HepG2 (cell line): ENCODE data around the gene LIPE. TPM values are rescaled to one million over a fixed set of nuclear protein-coding genes. Genes with fewer than 3 reads are reported as not detected.

Experiments
- ARID3A ChIP-seq: IDR thresholded peaks from 2 replicates; pipeline ENCODE4 v1.6.1; 2012; ENCODE audit warnings: low read depth, low read length, improper control_type of control experiment
- FOXJ3 ChIP-seq: sonication (generic); formaldehyde crosslinking; IDR thresholded peaks from 2 replicates; pipeline ENCODE4 v1.4.0; 2020; ENCODE audit warnings: missing genetic modification reagents, mild to moderate bottlenecking, borderline replicate concordance
- FOXK2 ChIP-seq: fragments of 450-650 bp; IDR thresholded peaks from 2 replicates; pipeline ENCODE4 v1.6.1; 2016
- HDAC6 ChIP-seq: fragments of 200-600 bp; sonication (generic); IDR thresholded peaks from 2 replicates; pipeline ENCODE4 v1.7.0; 2017; ENCODE audit warnings: mild to moderate bottlenecking, antibody characterized with exemption, low read length, low read depth
- HNRNPUL1 ChIP-seq: fragments of 200-400 bp; formaldehyde crosslinking; IDR thresholded peaks from 2 replicates; pipeline ENCODE4 v1.6.1; 2017; ENCODE audit warnings: low read depth, mild to moderate bottlenecking, low read length, moderate library complexity
- KMT2A ChIP-seq: sonication (generic); formaldehyde crosslinking; IDR thresholded peaks from 2 replicates; pipeline ENCODE4 v1.4.0; 2020; ENCODE audit warnings: missing genetic modification reagents
- MAFG ChIP-seq: sonication (generic); formaldehyde crosslinking; IDR thresholded peaks from 2 replicates; pipeline ENCODE4 v1.5.1; 2020; ENCODE audit warnings: mild to moderate bottlenecking, missing genetic modification reagents
- MED1 ChIP-seq: sonication (generic); formaldehyde crosslinking; IDR thresholded peaks from 2 replicates; pipeline ENCODE4 v1.4.0; 2020; ENCODE audit warnings: missing genetic modification reagents
- MEIS1 ChIP-seq: sonication (generic); formaldehyde crosslinking; IDR thresholded peaks from 2 replicates; pipeline ENCODE4 v1.9.0; 2021; ENCODE audit warnings: mild to moderate bottlenecking, missing genetic modification reagents, moderate library complexity, borderline replicate concordance
- MEIS2 ChIP-seq: sonication (generic); formaldehyde crosslinking; IDR thresholded peaks from 2 replicates; pipeline ENCODE4 v1.9.0; 2021; ENCODE audit warnings: mild to moderate bottlenecking, missing genetic modification reagents
- MXD1 ChIP-seq: sonication (generic); formaldehyde crosslinking; IDR thresholded peaks from 2 replicates; pipeline ENCODE4 v1.4.0; 2020; ENCODE audit warnings: mild to moderate bottlenecking, missing genetic modification reagents
- PAWR ChIP-seq: sonication (generic); formaldehyde crosslinking; IDR thresholded peaks from 2 replicates; pipeline ENCODE4 v1.4.0; 2020; ENCODE audit warnings: missing genetic modification reagents, mild to moderate bottlenecking, borderline replicate concordance
- SMC3 ChIP-seq: IDR thresholded peaks from 2 replicates; pipeline ENCODE4 v1.6.1; 2011; ENCODE audit warnings: low read length, improper control_type of control experiment
- STAG1 ChIP-seq: sonication (generic); formaldehyde crosslinking; IDR thresholded peaks from 2 replicates; pipeline ENCODE4 v1.4.0; 2020; ENCODE audit warnings: missing genetic modification reagents
- TFAP4 ChIP-seq: sonication (generic); IDR thresholded peaks from 2 replicates; pipeline ENCODE4 v1.6.1; 2016; ENCODE audit warnings: low read depth, borderline replicate concordance
- THAP11 ChIP-seq: IDR thresholded peaks from 2 replicates; pipeline ENCODE4 v1.6.1; 2016; ENCODE audit warnings: missing biosample characterization, missing genetic modification reagents
- TRAFD1 ChIP-seq: sonication (generic); formaldehyde crosslinking; IDR thresholded peaks from 2 replicates; pipeline ENCODE4 v1.5.1; 2020; ENCODE audit warnings: missing genetic modification reagents, mild to moderate bottlenecking, borderline replicate concordance
- ZBTB33 ChIP-seq: sonication (generic); formaldehyde crosslinking; IDR thresholded peaks from 2 replicates; pipeline ENCODE4 v1.4.0; 2020; ENCODE audit warnings: missing genetic modification reagents
- ZNF280B ChIP-seq: sonication (generic); formaldehyde crosslinking; IDR thresholded peaks from 2 replicates; pipeline ENCODE4 v1.5.0; 2020; ENCODE audit warnings: missing genetic modification reagents, mild to moderate bottlenecking, borderline replicate concordance
- ZNF317 ChIP-seq: sonication (generic); formaldehyde crosslinking; IDR thresholded peaks from 2 replicates; pipeline ENCODE4 v1.5.0; 2020; ENCODE audit warnings: mild to moderate bottlenecking, missing genetic modification reagents
- ZNF549 ChIP-seq: sonication (generic); formaldehyde crosslinking; IDR thresholded peaks from 2 replicates; pipeline ENCODE4 v1.5.0; 2020; ENCODE audit warnings: missing genetic modification reagents
- ZNF83 ChIP-seq: sonication (generic); formaldehyde crosslinking; IDR thresholded peaks from 2 replicates; pipeline ENCODE4 v1.4.0; 2020; ENCODE audit warnings: missing genetic modification reagents, mild to moderate bottlenecking, borderline replicate concordance
- ZSCAN21 ChIP-seq: sonication (generic); formaldehyde crosslinking; IDR thresholded peaks from 2 replicates; pipeline ENCODE4 v1.8.0; 2022; ENCODE audit warnings: mild to moderate bottlenecking, missing genetic modification reagents, moderate library complexity, borderline replicate concordance
- polyA plus RNA-seq, 8 experiments: library from polyadenylated mRNA; depleted of rRNA in 3 of 8; stranded (reverse) in 7 of 8; unstranded in 1 of 8; fragments of >200 nt; fragmentation: Illumina TruSeq in 4 of 8; extraction: Trizol in 4 of 8; gene quantifications; 2 replicates each; pipeline versions ENCODE4 v1.2.1 to v1.2.3, GENCODE V29; 2011 to 2016; ENCODE audit warnings: low read depth in 4 of 8, missing spikeins in 1 of 8, mixed read lengths in 1 of 8; ENCODE audit not compliant: insufficient read depth in 1 of 8
- total RNA-seq, 5 experiments: library from RNA; depleted of rRNA; stranded (reverse); fragments of >200 nt; fragmentation: Illumina TruSeq; extraction: Trizol; gene quantifications; 2 replicates each; pipeline ENCODE4 v1.2.3, GENCODE V29; 2016; ENCODE audit warnings: low read depth in 1 of 5

Gene LIPE
- total and polyA plus RNA-seq, 2 of the 13 experiments (the other 11 are each of a cell fraction or from before 2014, with no cell fraction given), result not detected

GRCh38 chr19:42420055-42420544 lies 7.1 kb downstream of the LIPE start (continued):
- TF ChIP-seq TRAFD1 (CRISPR knock-in tag) (no peak), PAWR (CRISPR knock-in tag) (no peak), ARID3A (no peak), FOXJ3 (CRISPR knock-in tag) (peak; percentile 26; the same call in 1 of the 2 replicates), MEIS2 (CRISPR knock-in tag) (0 out of 2 replicates have a peak, but pooled peaks have one; percentile 40), MXD1 (CRISPR knock-in tag) (no peak), MAFG (CRISPR knock-in tag) (no peak), ZNF317 (CRISPR knock-in tag) (no peak), MEIS1 (no peak), THAP11 (0 out of 2 replicates have a peak, but pooled peaks have one; percentile 33), HNRNPUL1 (no peak), ZNF280B (no peak), STAG1 (peak; percentile 71), KMT2A (CRISPR knock-in tag) (no peak), FOXK2 (no peak), SMC3 (peak; percentile 82), TFAP4 (no peak), ZNF549 (no peak), MED1 (peak; percentile 52; the same call in 1 of the 2 replicates), ZSCAN21 (CRISPR knock-in tag) (no peak), ZNF83 (CRISPR knock-in tag) (no peak), ZBTB33 (CRISPR knock-in tag) (peak; percentile 40; the same call in 1 of the 2 replicates), HDAC6 (no peak)
